Measurements from ENCODE around the gene DMBT1.

DMBT1 gene

GRCh38 chr10:122560279-122560804 is at the start of gene DMBT1:
TSS of gene DMBT1 (plus strand) at chr10:122560754. CDS start at chr10:122560771, 17 bp downstream.
- DNase-seq, result peak; percentile 7

DNA sequence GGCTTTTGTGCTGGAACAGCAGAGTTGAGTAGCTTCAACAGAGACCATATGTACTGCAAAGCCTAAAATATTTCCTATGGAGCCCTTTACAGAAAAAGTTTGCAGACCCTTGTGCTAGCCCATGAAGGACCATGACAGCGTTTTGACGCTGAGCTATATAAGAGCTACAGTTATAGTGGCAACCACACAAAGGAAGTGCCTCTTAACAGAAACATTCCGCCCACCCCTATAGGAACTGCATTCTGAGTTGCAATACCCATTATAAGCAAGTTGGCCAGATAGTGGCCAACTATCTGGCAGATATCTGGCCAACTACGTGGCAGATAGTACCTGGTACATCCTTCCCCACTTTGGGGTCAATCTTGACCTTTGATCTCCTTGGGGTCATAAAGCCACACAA is 47.5 kb upstream of the DMBT1 start:
- DNase-seq, result no peak

- DNase-seq, result no peak
Measured at GRCh38 chr10:122514045-122514840, 46.3 kb upstream of the DMBT1 start.

GRCh38 chr10:122515022-122515424 is 45.5 kb upstream of the DMBT1 start:
- no peak for DNase-seq

- DNase-seq, result peak; percentile 78
Measured at GRCh38 chr10:122515588-122516231, 44.8 kb upstream of the DMBT1 start.

DNA sequence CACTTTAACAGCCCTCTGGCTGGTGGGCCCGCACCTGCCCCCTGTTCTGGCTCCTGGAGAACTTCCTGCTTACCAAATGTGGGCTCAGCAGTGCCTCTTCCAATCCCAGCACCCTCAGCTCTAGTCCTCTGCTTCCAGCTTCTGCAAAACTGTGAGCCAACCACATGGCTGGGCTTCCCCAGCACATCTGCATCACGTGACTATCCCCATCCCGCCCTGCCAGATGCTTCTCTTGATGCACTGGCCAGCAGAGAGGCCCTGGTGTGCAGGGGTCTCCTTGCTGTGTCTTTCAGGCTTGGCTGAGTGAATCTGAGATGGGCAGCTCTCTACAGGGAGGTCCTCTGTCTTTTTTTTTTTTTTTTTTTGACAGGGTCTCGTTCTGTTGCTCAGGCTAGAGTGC is 43.8 kb upstream of the DMBT1 start:
- no peak for DNase-seq

DNA sequence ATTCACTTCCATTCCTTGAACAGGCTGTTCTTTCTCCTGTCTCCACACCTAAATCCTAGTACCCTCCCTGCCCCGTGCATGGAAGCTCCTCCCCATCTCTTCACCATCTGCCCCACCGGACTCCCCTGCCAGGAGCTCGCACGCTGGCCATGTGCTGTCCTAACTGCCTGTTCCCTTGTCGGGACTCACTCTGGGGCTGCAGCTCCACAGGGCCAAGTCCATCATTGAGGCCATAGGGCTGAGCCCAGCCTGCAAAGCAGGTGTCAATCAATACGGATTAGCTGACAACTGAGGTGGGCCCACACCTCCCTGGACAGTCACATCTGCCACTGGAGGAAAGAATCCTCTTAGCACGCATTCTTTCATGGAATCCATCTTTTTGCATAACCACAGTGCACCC is 41.4 kb upstream of the DMBT1 start:
- no peak for DNase-seq

DNA sequence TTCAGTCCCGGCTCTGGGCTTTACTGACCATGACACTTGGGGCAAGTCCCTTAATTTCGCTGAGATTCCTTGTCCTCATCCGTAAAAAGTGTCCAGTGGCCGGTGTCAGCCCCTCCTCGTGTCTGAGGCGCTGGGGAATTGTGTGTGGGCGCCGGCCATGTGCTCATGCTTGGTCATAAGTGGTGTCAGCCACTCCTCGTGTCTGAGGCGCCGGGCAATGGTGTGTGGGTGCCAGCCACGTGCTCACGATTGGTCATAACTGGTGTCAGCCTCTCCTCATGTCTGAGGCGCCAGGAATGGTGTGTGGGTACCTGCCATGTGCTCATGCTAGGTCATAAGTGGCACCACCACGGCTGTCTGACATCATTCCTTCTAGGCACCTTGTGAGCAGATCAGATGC is 40.7 kb upstream of the DMBT1 start:
- no peak for DNase-seq

DNA sequence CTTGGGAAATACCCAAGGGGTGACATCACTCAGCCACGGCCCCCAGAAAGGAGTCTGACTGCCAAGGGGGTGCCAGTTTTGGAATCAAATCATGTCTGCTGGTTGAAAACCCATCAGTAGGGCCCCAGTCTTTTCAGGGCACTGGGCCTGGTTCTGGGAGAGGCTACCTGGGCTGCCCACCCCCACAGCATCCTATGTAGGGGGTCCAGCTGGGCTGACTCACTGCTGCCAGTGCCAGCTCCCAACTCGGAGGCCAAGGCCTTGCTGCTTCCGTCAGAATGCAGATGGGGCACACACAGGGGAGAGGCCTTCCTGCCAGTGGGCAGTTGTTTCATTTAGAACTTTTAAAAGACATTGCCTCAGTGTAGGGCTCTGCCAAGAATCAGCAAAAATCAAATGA is 39.5 kb upstream of the DMBT1 start:
- DNase-seq, result no peak

GRCh38 chr10:122524811-122525210 is 35.7 kb upstream of the DMBT1 start:
- DNase-seq, result no peak

DNA sequence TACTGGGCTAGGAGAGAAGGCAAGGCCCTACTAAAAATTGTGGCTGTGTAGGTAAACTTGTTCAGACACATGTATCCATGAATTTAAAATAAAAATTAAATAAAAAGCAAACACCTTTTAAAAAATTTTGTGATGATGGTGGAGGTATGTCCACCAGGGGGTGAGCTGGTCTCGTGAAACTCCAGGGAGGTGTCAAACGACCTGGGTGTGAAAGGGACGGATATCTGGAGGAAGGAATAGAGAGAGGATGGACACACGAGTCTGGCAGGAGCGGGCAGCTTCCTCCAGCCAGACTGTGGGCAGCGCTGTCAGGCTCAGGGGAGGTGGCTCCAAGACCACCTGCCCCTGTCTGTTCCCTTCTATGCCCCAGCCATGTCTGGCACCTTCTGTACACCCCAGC is 34.8 kb upstream of the DMBT1 start:
- no peak for DNase-seq

GRCh38 chr10:122526892-122527291 is 33.7 kb upstream of the DMBT1 start:
- no peak for DNase-seq

DNA sequence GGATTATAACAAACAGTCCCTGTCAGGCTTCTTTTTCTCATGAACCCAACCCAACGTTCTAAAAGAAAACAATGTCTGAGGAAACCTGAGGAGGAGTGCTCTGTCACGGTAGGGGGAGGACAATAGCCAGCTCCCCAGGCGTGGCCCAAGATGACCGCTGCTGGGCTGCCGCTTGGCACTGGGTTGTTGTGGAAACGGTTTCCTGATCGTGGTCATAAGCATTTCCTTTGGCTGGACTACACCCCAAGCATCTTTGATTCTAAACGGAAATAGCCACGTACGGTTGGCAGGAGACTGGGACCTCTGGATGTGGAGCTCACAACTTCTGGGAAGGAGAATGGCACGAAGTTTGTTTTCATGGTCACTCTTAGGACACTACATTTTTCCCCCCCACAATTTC is 30.4 kb upstream of the DMBT1 start:
- no peak for DNase-seq

DNA sequence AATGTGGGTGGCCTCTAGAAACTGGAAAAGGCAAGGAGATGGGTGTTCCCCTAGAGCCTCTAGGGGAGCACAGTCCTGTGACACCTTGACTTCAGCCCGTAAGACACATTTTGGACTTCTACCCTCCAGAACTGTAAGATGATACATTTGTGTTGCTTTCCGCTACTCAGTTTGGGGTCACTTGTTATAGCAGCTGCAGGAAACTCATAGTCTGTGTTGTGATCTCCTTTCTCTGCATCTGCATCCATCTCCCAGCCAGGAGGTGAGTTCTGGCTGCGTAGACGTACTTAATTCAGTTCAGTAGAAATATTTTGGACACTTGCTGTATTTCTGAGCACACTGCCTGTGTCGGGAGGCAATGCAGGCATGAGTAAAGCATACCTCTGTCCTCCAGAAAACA is 29.3 kb upstream of the DMBT1 start:
- DNase-seq, result no peak

GRCh38 chr10:122531939-122532338 is 28.6 kb upstream of the DMBT1 start:
- no peak for DNase-seq

DNA sequence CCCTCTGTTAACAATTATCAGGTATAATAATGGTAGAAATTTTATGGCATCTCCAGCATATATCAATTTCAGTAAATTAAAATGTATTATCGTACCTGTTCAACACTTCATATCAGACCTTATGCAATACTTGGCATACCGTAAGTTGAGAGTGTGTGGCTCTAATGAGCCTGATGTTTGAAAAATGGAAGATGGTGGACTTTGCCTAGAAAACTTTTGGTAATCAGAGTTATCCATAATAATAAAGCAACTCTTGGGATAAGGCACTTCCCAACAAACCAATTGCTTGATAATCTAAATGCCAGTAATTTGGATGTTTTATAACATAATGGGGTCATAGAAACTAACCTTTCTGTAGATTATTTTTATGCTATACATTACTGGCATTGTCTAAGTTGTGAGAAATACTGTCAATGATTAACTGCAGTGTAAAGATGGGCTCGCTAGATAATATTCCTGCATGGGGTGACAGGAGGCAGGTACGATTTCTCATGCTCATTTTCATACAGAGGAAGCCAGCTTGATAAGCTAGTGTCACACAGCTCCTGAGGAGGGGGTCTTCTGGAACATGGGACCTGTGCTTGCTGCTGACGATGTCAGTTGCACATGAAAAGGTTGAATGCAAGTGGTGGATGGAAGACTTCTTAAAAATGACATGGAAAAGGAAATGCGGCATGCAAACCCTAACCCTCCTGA is 27.8 kb upstream of the DMBT1 start:
- no peak for DNase-seq

DNA sequence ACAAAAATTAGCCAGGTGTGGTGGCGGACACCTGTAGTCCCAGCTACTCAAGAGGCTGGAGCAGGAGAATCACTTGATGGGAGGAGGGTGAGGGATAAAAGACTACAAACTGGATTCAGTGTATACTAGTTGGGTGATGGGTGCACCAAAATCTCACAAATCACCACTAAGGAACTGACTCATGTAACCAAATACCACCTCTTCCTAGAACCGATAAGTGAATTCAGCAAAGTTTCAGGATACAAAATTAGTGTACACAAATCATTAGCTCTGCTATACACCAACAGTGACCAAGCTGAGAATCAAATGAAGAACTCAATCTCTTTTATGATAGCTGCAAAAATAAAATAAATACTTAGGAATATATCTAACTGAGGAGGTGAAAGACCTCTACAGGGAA is 23.0 kb upstream of the DMBT1 start:
- DNase-seq, result no peak

GRCh38 chr10:122541541-122542002 is 19.0 kb upstream of the DMBT1 start:
- no peak for DNase-seq

DNA sequence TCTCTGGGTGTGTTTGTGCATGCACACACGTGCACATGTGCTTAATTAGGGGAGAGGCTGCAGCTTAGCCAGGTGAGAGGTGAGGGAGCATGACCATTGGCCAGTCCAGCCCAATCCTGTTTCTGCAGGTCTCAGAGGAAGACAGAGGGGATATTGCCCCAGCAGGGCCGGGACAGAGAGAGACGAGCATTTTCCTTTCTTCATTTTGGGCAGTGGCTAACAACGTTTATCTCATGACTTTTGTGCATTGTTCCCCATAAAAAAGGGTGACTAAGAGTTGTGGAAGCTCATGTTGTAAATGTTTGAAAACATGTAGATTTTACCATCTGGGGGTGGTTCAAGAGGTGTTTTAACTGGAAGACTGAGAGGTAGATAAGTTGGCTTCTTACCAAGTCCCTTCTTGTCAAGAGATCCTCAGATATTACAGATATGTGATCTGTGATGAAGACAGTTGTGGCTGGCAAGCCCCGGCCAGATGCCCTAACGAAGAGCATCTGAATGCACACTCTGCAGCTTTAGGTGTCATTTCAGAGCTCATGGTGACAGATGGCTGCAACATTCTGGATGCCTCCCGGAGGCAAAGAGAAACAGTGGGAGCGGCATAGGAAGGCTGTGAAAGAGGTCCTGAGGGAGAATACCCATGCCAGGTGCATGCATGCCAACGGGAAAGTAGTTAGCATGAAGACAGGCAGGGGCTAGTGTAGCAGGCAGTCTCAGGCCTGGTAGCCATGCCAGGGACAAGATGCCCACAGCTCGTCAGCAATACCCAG is 16.7 kb upstream of the DMBT1 start:
- DNase-seq, result no peak

GRCh38 chr10:122544493-122544892 is 16.1 kb upstream of the DMBT1 start:
- DNase-seq, result no peak

DNA sequence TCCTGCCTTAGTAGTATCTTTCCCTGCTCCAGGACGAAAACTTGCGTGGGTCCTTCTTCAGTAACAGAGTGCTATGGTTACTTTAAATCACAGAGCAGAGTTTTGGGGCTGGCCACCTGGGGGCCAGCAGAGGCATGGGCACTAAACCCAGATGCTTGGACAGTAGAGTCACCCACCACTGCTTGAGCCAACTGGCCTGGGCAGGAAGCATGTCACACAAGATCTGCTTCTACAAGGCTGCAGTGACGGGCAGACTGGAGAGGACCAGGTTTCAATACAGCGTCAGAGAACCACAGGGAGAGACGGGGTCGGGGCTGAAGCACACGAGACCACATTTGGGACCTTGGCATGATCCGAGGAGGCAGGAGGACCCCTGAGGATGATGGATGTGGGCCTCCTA is 14.3 kb upstream of the DMBT1 start:
- no peak for DNase-seq

- DNase-seq, result no peak
Measured at GRCh38 chr10:122548407-122549085, 12.0 kb upstream of the DMBT1 start.
